HG02840 (cell line): ENCODE results near the gene KIF6.

Experiments
- ATAC-seq: cut with Tn5 transposase; IDR thresholded peaks from one replicate; pipeline ENCODE4 v1.9.1; 2021; ENCODE audit warnings: mild to moderate bottlenecking, moderate library complexity, moderate number of reproducible peaks; ENCODE audit not compliant: unreplicated experiment, low FRiP score

KIF6 gene

GRCh38 chr6:39365281-39366074 lies 359.7 kb downstream of the KIF6 start:
- no peak for ATAC-seq

GRCh38 chr6:39363280-39363679 lies 361.9 kb downstream of the KIF6 start:
- no peak for ATAC-seq

DNA sequence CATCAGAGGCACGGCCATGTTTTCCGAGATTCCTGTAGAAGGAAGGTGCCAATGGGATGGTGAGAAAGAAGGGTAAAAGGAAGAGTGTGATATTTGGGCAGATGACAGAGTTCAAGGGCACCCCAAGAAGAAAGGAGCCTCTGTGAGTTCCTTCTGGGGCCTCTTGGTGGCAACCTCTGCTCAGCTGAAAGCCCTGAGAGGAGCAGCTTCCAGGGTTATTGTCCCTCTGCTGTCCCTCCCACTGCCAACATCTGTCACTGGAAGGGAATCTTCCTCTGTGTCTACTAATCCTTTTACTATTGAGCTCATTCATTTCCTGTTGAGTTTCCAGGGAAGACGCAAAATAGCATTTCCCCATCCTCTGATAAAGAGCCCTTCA lies 362.7 kb downstream of the KIF6 start:
- no peak for ATAC-seq

DNA sequence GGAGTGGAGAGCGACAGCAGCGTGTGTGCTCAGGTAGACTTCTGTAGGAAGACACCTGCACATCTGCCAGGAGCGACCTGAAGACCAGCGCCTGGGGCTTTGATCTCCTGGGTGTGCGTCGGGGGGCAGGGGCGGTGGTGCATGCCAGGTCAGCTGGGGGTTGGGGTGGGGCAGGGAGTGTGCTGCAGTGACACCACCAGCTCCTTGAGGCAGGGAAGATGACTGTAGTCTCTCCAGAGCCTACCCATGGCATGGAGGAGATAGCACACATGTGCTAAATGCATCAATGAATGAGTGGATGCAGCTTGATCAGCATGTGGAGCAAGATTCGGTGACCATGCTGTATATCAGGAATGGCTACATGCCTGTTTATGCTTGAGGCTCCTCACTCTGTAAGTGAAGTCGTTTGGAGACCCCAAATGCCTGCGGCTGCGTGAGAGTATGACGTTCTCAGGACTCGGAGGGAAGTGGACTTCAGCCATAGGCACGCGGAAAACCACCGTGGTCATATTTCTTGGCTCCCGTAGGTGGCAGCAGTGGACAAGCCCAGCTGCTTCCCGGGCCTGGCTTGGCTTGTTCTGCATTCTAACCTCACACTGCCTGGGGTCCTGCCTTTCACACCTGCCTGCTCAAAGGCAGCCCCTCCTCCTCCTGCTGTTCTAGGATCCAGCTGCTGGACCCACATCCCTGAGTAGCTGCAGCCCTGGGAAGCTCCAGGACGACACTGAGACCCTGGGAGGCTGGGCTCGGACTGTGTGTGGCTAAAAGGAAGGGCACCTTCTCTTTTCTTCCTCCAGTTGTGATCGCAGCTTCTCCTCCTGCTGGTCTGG lies 363.3 kb downstream of the KIF6 start:
- ATAC-seq = peak; percentile 65

GRCh38 chr6:39360378-39360777 lies 364.8 kb downstream of the KIF6 start:
- no peak for ATAC-seq

GRCh38 chr6:39357998-39358686 lies 367.1 kb downstream of the KIF6 start:
- no peak for ATAC-seq

- ATAC-seq = no peak
Observed at GRCh38 chr6:39353698-39354315, 371.4 kb downstream of the KIF6 start.

GRCh38 chr6:39350723-39351505 lies 374.3 kb downstream of the KIF6 start:
- no peak for ATAC-seq

GRCh38 chr6:39348740-39349139 lies 376.5 kb downstream of the KIF6 start:
- no peak for ATAC-seq

GRCh38 chr6:39347906-39348585 lies 377.2 kb downstream of the KIF6 start:
- no peak for ATAC-seq

DNA sequence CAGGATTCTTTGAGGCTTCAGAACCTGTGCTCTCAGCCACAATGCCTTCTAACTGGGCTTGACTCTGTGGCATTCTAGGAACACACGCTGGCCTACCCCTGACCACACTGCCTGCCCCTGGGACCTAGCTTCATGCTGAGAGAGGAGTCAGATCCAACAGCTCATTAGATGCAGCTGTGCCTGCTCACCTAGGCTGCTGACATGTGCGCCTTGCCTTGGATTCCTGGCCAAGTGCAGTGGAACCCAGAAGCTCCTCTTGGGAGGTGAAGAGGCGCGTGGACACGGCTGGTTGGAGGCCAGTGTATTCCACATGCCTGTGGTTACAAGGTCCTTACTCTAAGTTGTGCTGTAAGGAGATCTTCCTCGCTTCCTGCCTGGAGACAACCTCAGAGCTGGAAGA lies 378.0 kb downstream of the KIF6 start:
- ATAC-seq = no peak

DNA sequence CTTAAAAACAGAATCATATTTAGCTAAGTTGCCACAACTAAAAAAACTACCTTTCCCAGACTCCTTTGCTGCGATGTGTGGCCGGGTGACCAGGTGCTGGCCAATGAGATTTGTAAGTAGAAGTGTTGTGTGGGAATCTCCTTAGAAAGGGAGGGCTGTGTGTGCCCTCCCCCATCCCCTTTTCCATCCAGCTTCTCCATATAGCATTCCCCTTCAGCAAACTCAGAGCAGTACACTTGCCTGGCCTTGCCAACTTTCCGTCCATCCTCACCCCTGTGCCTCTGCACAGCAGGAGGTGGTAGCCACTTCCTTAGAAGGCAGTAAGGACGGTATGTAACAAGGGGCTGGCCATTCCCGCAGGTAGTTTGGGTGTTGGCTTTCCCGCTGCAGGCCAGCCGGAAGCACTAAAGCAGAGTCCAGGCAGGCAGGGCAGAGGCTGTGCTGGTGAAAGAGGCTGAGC lies 380.4 kb downstream of the KIF6 start:
- no peak for ATAC-seq

DNA sequence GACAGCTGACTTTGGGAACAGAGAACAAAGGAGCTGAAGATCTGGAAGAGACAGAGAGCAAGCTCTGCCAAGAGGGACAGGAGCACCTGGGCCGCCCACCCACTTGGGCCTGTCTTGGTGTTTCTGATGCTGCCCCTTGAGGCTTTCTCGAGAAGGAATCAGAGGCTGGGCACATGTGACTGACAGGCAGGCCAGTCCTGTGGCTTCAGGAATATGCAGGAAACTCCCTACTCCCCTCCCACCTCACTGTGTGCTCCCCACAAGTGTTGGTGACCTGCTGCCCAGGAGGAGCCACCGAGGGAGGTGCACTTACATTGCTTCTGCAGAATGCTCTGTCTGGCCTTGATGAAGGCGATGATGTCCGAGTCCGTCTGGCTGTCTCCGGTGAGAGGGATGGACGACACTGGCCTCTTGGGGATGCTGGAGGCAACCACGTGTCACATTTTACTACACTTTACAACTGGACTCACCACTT lies 381.8 kb downstream of the KIF6 start:
- ATAC-seq = no peak

DNA sequence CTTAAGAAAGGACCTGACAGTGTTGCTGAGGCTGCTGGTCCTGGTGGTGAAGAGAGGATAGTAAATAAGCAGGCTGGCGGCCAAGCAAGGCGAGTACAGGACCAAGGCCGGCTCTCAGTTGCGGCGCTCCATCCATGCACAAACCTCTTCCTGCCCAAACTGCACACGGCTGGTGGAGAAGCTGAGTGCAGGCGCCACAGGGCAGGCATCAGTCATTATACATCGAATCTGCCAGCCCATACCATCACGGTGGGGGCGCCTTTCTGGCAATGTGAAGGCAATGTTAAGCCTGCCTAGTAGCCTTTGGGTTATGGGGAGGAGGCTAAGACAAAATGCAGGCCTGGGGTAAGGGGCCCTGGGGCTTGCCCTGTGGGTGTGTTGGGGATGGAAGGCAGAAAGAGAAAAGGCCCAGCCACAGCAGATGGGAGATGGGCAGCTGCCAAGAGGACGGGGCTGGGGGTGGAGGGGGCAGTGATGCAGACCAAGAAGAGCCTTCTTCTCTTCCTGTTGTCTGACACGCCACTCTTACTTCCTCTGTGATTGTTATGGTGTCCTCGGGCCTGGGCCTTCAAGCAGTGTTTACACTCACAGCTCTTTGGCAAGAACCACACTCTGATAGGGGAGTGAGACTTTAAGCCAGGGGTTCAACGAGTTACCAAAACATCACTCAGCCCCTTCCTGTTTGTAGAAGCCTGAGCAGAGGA lies 382.4 kb downstream of the KIF6 start:
- ATAC-seq = no peak

GRCh38 chr6:39341937-39342336 lies 383.3 kb downstream of the KIF6 start:
- no peak for ATAC-seq

DNA sequence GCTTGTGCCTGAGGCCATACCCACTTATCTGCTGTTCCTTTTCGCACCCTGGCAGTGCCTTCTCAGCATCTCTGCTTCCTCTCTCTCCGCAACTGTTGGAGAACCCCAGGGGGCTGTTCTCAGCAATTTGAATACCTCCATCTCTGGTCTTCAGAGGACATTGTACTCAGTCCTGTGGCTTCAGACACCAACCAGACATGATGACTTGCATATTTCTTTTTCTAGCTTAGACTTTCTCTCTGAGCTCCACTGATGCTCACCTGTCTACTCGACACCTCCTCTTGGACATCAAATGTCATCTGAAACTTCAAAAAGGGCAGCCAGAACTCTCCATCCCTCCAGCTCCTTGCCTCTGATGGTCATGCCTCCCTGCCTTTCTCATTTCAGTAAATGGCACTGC lies 383.9 kb downstream of the KIF6 start:
- ATAC-seq = no peak

DNA sequence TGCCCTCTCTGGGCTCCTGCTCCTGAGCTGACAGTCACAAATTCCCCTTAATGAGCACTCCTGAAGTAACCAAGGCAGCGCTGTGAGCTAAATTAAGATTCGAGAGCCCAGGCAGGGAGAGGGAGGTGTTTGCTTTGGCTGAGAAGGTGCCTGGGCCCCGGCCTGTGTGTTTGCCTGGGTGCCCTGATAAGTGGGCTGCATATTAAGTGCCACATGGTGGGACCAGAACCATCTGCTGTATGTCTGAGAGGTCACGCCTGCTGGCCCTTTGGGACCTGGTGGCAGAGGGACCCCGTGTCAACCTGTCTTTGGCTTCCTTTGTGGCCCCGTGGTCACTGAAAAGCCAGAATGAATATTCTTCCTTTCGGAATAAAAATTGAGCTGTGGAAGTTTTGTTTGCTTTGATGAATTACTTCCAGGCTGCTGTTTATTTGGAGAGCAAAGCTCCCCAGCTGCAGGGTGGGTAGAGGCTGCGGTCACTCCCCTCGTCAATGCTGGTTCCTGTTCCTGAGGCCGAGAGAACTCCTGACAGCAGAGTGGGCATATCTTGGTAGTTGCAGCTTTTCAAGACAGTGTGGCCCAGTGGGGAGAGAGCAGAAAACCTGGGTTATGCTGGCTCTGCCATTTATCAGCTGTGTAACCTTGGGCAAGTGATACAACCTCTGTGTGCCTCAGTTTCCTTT lies 385.2 kb downstream of the KIF6 start:
- ATAC-seq = no peak
